HG02852 (cell line): Measurements from ENCODE around the gene CRBN.

Experiments
- ATAC-seq: cut with Tn5 transposase; IDR thresholded peaks from one replicate; pipeline ENCODE4 v1.9.1; 2021; ENCODE audit warnings: mild to moderate bottlenecking, moderate library complexity; ENCODE audit not compliant: unreplicated experiment

The CRBN gene

GRCh38 chr3:3172627-3173026, 6.9 kb downstream of the CRBN start:
- ATAC-seq, result no peak

- ATAC-seq, result no peak
Measured at GRCh38 chr3:3170998-3171397, 8.5 kb downstream of the CRBN start.

GRCh38 chr3:3165650-3166049, 13.8 kb downstream of the CRBN start:
- ATAC-seq, result no peak

- ATAC-seq, result no peak
Measured at GRCh38 chr3:3165241-3165640, 14.2 kb downstream of the CRBN start.

GRCh38 chr3:3160826-3161225, 18.7 kb downstream of the CRBN start:
- ATAC-seq, result no peak

- ATAC-seq, result no peak
Measured at GRCh38 chr3:3157484-3157883, 22.0 kb downstream of the CRBN start.

GRCh38 chr3:3154879-3155610, 24.4 kb downstream of the CRBN start:
- no peak for ATAC-seq

GRCh38 chr3:3151513-3151912, 28.0 kb downstream of the CRBN start:
- ATAC-seq, result no peak

- ATAC-seq, result no peak
Measured at GRCh38 chr3:3149560-3149959, 29.9 kb downstream of the CRBN start.

- ATAC-seq, result no peak
Measured at GRCh38 chr3:3145831-3146230, 33.7 kb downstream of the CRBN start.

GRCh38 chr3:3141939-3142338, 37.6 kb downstream of the CRBN start:
- no peak for ATAC-seq

- no peak for ATAC-seq
Measured at GRCh38 chr3:3137526-3137925, 42.0 kb downstream of the CRBN start.

GRCh38 chr3:3134750-3135448, 44.6 kb downstream of the CRBN start:
- no peak for ATAC-seq

- ATAC-seq, result no peak
Measured at GRCh38 chr3:3133500-3133899, 46.0 kb downstream of the CRBN start.

- no peak for ATAC-seq
Measured at GRCh38 chr3:3129579-3129978, 49.9 kb downstream of the CRBN start.

GRCh38 chr3:3127432-3128010, 52.0 kb downstream of the CRBN start:
- peak; percentile 20 for ATAC-seq

GRCh38 chr3:3126477-3127431, 52.7 kb downstream of the CRBN start, which contains the start of gene TRNT1:
TSS of gene TRNT1 (plus strand) at chr3:3126940. CDS start at chr3:3129041, 2,101 bp downstream.
- peak; percentile 95 for ATAC-seq

GRCh38 chr3:3125977-3126376, 53.5 kb downstream of the CRBN start:
- no peak for ATAC-seq

GRCh38 chr3:3119393-3119851, 60.1 kb downstream of the CRBN start:
- ATAC-seq, result peak; percentile 61

GRCh38 chr3:3117651-3118050, 61.8 kb downstream of the CRBN start:
- no peak for ATAC-seq
